G401.6 (cell line): ENCODE measurements around the gene ZNF148.

ENCODE experiments used
- FAIRE-seq: peaks from 2 replicates; lab custom pipeline; 2012; peaks lifted over from hg19 to GRCh38; lab: Jason Lieb, UNC

Gene ZNF148

DNA sequence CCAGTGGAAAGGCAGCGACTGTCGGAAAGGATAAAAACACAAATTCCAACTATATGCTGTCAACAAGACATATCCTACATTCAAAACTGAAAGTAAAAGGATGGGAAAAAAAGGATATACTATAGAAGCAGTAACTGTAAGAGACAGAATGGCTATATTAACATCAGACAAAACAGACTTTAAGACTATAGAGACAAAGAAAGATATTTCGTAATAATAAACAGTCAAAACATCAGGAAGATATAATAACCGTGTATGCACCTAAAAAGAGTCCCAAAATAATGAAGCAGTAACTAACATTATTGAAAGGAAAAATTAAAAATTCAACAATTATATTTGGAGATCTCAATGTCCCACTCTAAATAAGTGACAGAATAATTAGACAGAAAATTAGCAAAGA lies 48.2 kb downstream of the ZNF148 start:
- FAIRE-seq: peak; percentile 13

- FAIRE-seq: no peak
Measured at GRCh38 chr3:125325746-125326145, 49.4 kb downstream of the ZNF148 start.

DNA sequence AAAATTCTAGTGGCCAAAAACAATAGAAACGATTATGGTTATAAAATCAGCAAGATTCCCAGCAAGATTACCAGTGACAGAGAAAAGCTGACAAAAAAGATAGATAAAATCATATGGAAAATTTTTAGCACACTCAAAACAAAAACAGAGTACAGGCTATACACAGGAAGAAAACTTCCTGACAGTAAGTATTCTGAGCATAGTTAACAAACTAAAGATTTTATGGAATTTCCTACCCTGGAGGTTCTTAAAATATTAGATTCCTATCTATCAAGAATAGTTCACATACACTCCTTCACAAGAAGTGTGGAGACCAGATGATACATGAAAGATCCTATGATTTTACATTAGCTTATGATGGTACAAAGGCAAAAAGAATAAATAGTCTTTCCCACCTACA lies 50.8 kb downstream of the ZNF148 start:
- FAIRE-seq: no peak

GRCh38 chr3:125322917-125323316 lies 52.2 kb downstream of the ZNF148 start:
- FAIRE-seq: peak; percentile 45

DNA sequence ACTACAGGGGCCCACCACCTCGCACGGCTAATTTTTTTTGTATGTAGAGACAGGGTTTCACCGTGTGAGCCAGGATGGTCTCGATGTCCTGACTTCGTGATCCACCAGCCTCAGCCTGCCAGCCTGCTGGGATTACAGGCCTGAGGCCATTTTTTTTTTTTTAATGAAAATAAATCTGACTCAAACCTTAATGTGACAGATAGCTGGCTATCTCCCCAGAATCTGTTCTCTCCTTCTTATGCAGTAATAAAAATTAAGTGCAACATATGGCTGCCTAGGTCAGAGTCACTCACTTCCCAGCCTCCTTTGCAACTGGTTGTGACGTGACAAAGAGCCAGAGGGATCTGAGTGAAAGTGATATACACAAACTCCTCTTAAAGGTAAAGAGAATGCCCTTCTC lies 53.0 kb downstream of the ZNF148 start:
- no peak for FAIRE-seq

DNA sequence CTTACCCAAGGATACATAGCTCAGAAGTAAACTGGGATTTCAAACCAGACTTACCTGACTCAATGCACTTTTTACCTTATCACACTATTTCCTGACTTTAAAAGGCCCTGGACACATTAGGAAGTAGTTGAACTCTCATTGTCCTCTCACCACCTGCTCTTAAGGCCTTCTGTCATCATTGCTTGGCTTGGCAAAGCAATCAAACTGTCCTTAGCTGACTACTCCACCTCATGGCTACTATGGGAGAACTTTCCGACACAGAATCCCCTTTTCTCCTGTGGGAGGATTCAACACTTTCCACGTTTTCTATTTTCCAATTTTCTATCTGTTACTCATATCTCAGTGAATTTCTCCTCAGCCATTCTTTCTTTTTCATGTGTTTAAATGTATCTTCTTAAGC lies 55.4 kb downstream of the ZNF148 start:
- no peak for FAIRE-seq

DNA sequence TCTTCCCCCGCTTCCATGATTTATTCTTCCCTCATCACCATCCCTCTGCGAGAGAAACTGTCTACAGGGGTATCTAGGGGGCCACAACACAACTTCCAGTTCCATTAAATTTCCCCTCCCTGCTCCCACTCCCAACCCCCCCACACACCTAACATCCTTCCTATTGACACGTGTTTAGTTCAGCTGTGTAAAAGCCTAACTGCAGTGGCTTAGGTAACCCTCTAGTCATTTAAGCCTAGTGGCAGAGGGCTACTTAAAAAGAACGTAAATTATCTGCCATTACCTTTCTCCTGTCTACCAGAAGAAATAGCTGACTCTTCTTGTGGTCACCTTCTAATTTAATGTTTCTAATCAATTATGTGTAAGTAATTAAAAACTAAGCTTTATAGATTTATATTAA lies 56.3 kb downstream of the ZNF148 start:
- FAIRE-seq: no peak

DNA sequence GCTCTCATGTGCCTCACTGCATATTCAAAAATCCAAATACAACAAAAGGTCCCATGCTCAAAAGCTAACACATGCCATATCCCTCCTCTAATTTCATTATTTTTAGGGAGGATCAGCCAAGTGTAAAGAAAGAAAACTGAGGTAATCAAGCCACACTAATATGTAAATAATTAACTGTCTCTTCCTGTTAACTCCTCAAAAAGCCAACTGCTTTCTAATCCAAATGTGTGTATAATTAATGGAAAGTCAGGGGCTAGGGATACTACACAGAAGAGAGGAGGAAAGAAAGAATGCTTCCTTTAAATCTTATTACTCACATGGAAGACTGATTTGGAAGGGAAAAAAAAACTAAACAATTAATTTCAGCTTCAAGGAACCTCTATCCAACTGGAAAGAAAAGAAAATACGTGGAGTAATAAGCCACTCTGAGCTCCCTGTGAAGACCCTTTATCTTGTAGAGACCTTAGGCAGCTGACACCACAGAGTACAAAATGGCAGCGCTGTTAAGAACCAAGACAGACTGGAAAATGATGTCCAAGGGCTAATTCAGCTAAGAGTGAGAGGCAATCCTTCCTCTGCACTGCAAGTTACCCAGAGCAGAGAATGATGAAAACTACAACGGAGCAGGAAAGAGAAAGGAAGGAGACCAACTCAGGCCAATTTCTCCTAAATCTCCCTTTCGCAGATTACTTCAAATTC lies 56.8 kb downstream of the ZNF148 start:
- FAIRE-seq: no peak

- no peak for FAIRE-seq
Measured at GRCh38 chr3:125317761-125318160, 57.4 kb downstream of the ZNF148 start.

- no peak for FAIRE-seq
Measured at GRCh38 chr3:125316949-125317348, 58.2 kb downstream of the ZNF148 start.

GRCh38 chr3:125316246-125316645 lies 58.9 kb downstream of the ZNF148 start:
- FAIRE-seq: no peak

DNA sequence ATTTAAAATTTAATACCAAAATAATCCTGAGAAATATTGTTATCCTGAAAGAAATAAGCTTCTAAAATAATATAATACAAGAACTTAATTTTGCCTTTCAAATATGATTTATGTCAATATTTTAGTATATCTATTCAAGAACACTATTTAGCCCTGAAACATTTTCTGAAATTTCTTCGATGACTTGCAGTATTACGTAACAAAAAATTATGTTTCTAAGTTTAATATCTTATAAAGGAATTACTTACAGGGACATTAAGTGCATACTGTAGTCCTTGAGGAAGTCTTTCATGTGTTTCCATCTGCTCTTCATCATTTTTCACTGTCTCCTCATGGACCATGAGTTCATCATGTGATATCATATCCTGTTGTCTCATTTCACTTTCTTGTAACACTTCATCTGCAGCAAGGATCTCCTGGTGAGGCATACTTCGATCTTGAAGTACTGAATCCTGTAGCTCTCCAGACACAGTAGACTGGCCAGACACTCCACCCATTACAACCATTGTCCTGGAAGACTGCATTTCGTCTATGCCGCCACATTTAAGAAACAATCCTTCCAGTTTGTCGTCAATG lies 62.0 kb downstream of the ZNF148 start:
- peak; percentile 80 for FAIRE-seq

DNA sequence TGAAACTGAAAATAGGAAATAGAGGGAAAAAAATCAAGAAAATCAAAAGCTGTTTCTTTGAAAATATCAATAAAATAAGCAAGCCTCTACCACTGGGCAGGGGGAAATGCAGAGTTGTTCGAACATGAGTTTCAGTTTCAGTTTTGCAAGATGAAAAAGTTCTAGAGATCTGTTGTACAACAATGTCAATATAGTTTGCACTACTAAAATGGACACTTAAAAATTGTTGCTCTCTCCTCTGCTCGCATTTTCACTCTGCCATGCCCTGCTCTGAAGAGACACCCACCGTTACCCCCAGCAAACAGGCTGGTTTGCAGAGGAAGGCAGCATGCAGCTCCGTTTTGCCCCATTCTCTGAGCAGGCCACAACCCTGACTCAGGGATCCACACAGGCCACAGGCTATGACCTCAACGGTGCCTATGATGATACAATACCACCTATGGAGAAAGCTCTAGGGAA lies 64.5 kb downstream of the ZNF148 start:
- FAIRE-seq: no peak

DNA sequence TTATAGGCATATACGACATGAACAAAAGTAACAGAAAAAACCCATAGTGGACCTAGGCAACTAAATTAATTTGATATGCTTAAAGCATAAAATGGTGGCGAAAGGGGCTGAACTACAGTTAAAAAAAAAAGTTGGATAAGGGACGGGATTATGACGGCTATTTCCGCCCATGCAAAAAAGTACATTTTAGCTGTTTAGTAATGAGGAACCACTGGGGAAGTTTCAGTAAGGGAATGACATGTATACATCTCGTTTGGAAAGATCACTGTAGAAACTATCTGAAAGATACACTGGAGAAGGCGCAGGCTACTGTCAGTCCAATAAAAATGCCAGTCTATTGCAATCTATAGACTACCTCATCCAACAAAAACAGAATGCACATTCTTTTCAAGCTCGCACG lies 65.6 kb downstream of the ZNF148 start:
- FAIRE-seq: no peak

GRCh38 chr3:125306620-125307019 lies 68.5 kb downstream of the ZNF148 start:
- no peak for FAIRE-seq

GRCh38 chr3:125302932-125303331 lies 72.2 kb downstream of the ZNF148 start:
- FAIRE-seq: no peak

- no peak for FAIRE-seq
Measured at GRCh38 chr3:125300416-125300815, 74.7 kb downstream of the ZNF148 start.

- FAIRE-seq: no peak
Measured at GRCh38 chr3:125294411-125294810, 80.7 kb downstream of the ZNF148 start.

- FAIRE-seq: no peak
Measured at GRCh38 chr3:125292015-125292414, 83.1 kb downstream of the ZNF148 start.

DNA sequence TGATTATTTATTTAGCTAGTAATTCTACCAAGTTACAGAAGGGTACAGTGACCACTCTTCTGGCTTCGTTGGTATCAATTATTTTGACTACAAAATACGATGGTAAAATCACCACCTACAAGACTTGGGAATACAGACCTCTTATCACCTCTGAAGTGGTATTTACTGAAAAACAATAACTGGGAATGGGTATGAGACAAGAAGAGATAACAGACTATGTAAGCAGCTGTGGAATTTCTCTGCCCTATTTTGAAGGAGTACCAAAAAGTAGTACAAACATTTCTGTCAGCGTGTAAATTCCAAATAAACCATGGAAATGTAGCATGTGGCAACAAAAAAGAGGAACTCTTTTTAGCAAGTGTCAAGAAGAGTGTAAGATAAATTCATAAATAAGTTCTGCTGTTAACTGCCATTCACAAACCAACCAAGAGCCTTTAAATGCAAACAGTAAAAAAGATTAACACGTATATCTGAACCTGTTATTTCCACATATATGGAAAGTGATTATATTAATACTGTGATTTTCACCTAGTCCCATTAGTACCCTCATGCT lies 85.6 kb downstream of the ZNF148 start:
- no peak for FAIRE-seq

GRCh38 chr3:125287248-125287647 lies 87.9 kb downstream of the ZNF148 start:
- no peak for FAIRE-seq

DNA sequence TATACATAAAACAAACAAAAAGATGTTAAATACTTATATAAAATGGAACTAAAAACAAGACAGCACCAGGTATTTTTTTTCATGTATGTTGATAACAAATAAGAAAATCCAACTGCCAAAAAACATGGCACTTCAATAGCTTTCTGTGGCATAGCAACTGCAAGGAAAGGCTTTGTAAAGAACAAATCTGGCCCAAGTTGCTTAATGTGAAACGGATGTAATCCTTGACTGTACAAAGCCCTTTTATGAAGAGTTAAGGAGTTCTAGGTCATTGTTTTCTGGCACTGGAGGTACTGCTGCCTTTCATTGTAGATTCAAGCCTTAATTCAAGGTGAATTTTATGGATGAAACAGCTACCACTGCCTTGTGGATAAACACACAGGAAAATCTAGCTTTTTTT lies 93.7 kb downstream of the ZNF148 start:
- peak; percentile 23 for FAIRE-seq

GRCh38 chr3:125280668-125281361 lies 94.3 kb downstream of the ZNF148 start:
- FAIRE-seq: no peak
